GM18868 (cell line): ENCODE results near the gene SPARC.
"Not testable (repeated sequence)": the region's sequence is repeated elsewhere in the genome, so short reads cannot be mapped to it uniquely, and the experiment has no call there.

Experiments
- ATAC-seq: cut with Tn5 transposase; IDR thresholded peaks from one replicate; pipeline ENCODE4 v1.9.1; 2021; ENCODE audit warnings: mild to moderate bottlenecking, moderate library complexity; ENCODE audit not compliant: unreplicated experiment

Gene SPARC

GRCh38 chr5:151680156-151680505, 6.6 kb downstream of the SPARC start:
- ATAC-seq: not testable (repeated sequence)

- no peak for ATAC-seq
Observed at GRCh38 chr5:151679421-151680155, 7.1 kb downstream of the SPARC start.

GRCh38 chr5:151678713-151679112, 8.0 kb downstream of the SPARC start:
- no peak for ATAC-seq

DNA sequence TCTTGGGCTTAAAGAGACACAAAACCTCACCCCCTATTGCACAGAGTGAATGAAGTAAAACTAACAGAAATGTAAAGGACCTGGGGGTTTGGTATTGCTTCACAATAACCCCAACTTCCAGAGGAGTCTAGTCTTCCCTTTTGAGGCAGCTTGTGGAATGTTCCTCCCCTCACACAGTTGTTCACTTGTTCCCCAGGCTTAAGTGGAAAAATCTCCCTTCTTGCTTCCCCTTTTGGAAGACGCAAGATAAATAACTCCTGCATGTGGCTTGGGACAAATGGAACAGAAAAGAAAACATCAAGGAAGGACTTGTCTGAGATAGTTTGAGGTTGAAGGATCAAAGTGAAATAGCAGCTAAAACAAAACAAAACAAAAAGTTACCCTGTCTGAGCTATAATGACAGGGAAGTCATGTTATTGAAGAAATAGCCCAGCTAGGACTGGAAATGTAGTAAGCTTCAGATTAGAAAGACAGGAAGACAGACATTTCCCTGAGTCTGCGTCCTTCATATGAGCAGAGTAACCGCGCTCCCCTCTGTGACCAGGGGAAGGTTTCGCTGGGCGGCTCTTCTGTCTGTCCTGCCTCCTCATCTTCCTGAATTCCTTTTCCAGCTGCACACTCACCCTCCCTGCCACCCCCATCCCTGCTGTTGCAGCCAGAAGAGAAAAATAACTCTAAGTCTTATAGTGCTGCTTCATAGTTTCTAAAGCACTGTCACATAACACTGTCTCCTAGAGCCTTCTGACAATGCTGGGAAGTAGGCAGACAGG, 8.8 kb downstream of the SPARC start:
- ATAC-seq: no peak

DNA sequence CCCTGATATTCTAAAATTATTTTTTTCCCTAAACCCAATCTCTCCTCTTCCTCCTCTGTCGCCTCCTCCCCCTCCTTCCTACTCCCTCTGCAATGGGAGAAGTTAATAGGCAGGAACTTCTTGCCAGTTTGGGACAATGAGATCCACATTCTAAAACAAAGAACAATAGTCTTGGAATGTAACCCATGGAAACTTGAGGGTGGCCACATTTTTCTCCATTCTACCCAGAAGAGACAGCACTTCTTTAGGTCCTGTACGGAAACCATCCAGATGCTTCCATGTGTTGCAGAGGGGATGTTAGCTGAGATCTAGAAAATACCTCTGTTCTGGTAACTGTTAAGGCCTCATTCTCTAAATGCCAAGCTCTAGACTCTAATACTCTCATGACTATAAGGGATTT, 10.0 kb downstream of the SPARC start:
- ATAC-seq: no peak

- no peak for ATAC-seq
Observed at GRCh38 chr5:151676314-151676712, 10.4 kb downstream of the SPARC start.

GRCh38 chr5:151675611-151676313, 11.0 kb downstream of the SPARC start:
- peak; percentile 69 for ATAC-seq

DNA sequence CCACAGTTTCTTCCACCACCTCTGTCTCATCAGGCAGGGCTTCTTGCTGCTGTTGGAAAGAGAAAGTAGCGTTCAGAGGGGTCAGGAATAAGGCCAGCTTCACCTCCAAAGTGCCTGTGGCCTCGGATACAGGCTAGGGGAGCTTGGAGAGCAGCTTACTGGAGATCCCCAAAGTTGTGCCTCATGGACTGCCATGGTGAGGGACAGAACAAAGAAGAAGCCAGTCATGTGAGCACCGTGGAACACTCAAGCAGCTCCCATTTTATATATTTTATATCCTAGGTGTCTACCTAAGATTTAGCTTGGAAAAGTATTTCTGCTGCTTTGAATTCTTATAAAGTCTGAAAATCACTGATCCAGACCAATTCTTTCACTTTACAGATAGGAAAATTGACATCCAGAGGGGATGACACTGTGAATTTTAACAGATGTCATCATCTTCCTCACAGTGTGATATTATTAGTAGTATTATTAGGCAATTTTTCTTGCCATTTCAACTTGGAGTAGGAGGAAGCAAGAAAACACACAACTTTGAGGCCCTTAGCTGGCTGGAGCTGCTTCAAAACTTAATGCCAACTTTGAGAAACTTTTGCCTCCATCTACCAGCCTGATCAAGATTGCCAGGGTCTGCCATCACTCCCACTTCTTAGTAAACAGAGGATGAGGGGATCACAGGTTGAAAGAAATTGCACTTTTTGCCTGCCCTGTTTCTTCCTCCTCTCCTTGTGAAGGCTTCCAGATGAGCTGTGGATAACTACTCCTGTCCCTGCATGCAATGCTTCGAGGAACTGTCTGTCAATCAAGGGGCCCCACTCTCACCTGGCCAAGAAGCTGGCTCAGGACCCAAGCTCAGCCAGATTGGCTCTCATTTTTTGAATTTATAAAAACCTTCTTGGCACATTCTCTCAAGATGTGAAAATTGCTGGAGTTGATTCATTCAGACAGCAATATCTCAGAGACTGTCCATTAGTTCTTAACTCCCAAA, 11.8 kb downstream of the SPARC start:
- ATAC-seq: peak; percentile 15

- ATAC-seq: no peak
Observed at GRCh38 chr5:151673421-151673820, 13.3 kb downstream of the SPARC start.

- no peak for ATAC-seq
Observed at GRCh38 chr5:151672516-151672915, 14.2 kb downstream of the SPARC start.

DNA sequence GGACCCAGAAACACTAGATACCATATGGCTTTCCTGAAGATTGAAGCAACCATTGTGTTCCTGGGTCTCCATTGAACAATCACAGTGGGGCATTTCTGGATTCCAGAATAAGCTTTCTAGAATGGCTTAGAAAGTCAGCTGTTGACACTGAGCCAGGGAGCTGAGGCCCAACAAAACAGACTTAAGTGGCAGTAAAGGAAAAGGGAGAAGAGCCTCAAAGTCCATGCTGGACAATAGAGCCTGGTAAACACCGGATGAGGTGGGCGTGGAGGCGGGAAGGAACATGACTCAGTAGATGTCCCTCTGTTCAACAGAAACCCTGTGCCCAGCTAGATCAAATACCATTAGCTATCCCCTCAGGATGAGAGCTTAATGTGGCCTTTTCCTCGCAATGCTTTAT, 14.8 kb downstream of the SPARC start:
- ATAC-seq: no peak

- ATAC-seq: no peak
Observed at GRCh38 chr5:151670953-151671636, 15.6 kb downstream of the SPARC start.

DNA sequence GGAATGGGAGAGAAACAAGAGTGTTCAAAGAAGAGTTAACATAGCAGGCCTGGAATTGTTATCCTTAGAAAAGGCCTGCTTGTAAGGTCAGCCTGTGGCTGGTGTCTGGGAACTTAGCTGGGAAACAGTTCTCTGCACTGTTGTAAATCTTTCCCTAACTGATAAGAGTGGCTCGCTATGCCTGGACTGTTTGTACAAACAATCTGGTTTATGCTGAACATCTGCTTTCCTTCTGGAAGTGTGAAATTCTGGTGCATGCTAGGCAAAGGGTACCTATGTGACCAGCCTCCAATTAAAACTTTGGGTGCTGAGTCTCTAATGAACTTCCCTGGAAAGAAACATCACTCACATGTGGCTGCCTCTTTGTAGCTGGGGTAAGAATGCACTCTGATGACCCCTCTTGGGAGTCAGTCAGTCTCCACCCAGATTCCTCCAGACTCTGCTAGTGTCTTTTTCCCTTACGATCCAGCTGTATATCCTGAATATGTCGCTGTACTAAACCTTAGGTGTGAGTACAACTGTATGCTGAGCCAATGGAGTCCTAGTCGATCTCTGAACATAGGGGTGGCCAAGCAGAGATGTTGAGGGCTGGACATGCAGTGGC, 16.5 kb downstream of the SPARC start:
- ATAC-seq: no peak

GRCh38 chr5:151667083-151667482, 19.6 kb downstream of the SPARC start:
- no peak for ATAC-seq

DNA sequence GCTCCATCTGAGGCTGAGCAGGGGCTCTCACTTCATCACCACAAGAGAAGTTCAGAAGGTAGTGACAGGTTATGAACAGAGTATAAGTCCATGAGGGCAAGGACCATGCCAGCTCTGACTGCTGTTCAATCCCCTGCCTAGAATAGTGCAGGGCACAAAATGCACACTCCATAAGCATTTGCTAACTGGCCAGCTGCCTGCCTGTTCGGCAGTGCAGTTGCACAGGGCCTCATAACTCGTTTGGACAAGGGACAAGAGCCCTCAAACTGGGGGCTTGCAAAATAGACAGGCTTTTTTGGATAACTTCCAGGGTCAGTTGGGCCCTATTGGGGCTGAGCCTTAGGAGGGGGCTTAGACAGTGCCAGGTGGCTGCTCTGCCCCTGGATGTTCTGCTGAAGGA, 21.1 kb downstream of the SPARC start:
- ATAC-seq: no peak

GRCh38 chr5:151664694-151665585, 21.8 kb downstream of the SPARC start:
- ATAC-seq: no peak

- peak; percentile 46 for ATAC-seq
Observed at GRCh38 chr5:151663617-151664293, 23.0 kb downstream of the SPARC start.

DNA sequence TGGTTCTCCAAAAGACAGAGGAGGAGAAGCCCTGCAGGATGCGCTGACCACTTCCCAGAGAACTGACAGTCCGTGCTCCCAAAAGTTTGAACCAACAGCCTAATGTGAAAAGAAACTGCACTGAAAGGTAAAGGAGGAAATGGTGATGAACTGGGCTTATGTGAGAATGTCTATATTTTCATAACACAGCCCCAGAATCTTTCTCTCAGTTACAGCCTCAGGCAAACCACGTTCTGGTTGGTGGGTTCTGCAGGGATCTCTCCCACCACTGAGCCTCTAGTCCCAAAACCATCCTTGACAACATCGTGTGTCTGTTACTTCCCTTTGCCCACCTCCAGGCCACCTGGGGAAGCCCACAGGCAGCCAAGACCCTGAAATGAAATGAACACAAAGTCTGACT, 23.9 kb downstream of the SPARC start:
- peak; percentile 29 for ATAC-seq
